NCI-H1436 treated with DMSO at 0.1 percent for 48 hours (cell line): ENCODE results near the gene DOCK7.
"Not testable (repeated sequence)": the region's sequence is repeated elsewhere in the genome, so short reads cannot be mapped to it uniquely, and the experiment has no call there.

Experiments
- DNase-seq: peaks from one replicate; lab custom pipeline; 2025; lab: John Stamatoyannopoulos, UW

Gene DOCK7

DNA sequence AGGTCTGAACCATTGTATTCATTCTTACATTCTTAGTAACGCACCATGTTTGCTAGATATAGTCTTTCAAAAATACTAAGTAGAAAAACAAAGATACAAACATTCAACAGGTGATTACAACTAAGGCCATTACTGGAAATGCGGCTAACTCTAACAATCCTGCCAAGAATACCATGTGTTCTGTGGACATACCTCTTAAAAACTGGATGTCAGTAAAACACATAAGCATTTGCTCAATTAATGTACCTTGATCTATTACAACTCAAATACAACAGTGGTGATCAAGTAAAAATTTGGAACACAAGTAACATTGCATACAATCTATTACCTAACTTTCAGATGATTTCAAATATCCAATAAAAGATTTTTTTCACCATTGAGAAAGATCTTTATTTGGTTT lies 75.4 kb downstream of the DOCK7 start:
- no peak for DNase-seq

DNA sequence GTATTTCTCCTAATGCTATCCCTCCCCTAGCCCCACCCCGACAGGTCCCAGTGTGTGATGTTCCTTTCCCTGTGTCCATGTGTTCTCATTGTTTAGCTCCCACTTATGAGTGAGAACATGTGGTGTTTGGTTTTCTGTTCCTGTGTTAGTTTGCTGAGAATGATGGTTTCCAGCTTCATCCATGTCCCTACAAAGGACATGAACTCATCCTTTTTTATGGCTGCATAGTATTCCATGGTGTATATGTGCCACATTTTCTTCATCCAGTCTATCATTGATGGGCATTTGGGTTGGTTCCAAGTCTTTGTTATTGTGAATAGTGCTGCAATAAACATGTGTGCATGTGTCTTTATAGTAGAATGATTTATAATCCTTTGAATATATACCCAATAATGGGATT lies 77.6 kb downstream of the DOCK7 start:
- DNase-seq, result not testable (repeated sequence)

DNA sequence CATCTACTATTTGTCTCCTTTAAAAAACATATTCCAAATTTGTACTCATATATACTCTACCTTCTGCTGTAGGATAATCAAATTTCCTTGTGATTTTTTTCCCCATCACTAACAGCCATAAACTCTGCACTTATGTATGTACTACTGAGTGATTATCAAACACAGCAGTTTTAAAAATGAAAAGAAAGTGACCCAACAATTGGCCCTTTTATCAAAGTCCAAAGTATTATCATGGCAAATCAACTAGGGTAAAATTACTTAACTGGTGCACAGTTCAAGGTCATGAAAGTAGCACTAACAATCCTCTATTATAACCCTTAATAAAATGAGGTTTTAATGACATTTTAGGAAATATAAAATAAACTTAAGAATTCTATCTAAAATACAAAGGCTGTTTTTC lies 79.3 kb downstream of the DOCK7 start:
- DNase-seq, result no peak

DNA sequence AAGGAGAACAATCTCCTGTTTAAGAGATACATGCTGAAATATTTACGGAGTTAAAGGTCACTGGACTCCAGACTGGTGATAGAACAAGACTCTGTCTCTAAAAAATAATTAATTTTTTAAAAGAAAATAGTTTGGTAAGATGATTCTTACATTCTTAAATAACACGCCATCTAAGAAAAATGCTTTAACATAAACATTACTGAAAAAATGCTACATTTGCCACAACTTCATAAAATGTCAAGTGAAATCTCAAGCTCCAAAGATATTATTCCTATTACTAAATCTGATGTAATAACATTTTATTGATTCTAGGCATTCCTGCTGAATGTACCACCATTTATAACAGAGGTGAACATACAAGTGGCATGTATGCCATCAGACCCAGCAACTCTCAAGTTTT lies 86.7 kb downstream of the DOCK7 start:
- DNase-seq, result no peak

DNA sequence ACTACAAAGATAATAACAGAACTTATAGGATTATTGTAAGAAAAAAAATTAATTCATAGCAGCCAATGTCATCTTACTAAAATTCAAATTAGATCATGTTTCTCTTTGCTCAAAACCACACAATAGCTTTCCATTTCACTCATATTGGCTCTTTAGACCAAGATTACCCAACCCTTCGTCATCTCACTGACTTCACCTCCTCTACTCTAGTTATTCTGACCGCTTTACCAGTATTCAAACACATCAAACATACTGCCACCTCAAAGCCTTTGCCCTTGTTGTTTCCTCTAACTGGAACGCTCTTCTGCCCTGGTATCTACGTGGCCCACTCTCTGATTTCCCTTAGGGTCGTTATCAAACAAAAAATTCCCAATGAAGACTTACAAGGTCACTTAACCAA lies 89.1 kb downstream of the DOCK7 start:
- DNase-seq, result no peak

DNA sequence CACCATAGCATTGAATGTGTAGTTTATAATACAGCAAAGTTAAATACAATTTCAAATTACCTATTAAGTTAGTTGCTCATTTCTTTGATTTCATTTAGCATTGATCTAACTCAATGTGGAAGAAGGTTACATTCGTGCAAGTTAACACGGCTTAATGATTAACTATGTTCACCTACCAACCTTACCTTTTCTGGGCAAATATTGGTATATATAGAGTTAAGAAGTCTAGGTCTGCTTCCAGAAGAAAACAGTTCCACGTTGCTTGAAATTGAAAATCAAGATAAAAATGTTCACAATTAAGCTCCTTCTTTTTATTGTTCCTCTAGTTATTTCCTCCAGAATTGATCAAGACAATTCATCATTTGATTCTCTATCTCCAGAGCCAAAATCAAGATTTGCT lies 90.9 kb downstream of the DOCK7 start, which contains the start of gene ANGPTL3:
Gene ANGPTL3, plus strand, starts transcription at position 240 of the 400 bp plus-strand sequence. Its CDS starts 47 bp downstream, at position 287.
- no peak for DNase-seq

DNA sequence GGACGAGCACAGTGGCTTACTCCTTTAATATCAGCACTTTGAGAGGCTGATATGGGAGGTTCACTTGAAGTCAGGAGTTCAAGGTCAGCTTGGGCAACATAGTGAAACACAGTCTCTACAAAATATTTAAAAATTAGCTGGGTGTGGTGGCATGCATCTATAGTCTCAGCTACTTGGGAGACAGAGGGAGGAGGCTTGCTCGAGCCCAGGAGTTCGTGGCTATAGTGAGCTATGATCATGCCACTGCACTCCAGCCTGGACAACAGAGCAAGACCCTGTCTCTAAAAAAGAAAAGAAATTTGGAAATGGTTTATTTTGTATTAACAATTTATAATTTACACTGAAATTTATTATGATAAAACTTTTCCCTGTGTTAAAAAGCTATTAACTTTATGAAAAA lies 92.5 kb downstream of the DOCK7 start:
- no peak for DNase-seq

DNA sequence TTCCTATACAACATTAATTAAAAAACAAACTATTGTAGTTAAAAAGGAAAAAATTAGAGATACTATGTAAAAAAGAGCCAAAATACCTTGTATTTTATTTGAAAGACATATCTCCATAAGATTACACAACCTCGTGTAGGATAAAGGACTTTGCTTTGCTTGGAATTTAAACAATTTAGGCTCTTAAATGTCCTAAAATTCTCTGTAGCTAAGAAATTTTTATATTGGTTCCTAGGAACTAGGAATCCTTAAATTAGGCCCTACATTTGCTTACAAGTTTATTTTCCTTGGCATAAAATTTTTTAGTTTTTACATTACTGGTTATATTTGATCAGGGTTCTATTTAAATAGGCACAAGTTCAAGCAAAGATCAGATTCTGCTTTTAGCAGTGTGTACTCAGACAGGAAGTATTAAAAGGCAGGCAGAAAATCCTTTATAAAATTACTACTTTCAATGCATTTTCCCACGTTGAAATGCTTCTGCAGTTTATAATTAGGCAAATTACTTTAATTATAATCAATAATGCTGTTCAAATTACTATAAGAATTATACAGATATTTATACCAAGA lies 94.3 kb downstream of the DOCK7 start:
- no peak for DNase-seq

DNA sequence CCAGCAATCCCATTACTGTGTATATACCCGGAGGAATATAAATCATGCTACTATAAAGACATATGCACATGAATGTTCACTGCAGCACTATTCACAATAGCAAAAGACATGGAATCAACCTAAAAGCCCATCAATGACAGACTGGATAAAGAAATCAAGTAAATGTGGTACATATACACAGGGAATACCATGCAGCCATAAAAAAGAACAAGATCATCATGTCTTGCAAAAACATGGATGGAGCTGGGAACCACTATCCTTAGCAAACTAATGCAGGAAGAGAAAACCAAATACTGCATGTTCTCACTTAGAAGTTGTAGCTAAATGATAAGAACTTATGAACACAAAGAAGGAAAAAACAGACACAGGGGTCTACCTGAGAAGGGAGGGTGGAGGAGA lies 97.2 kb downstream of the DOCK7 start:
- DNase-seq, result no peak

DNA sequence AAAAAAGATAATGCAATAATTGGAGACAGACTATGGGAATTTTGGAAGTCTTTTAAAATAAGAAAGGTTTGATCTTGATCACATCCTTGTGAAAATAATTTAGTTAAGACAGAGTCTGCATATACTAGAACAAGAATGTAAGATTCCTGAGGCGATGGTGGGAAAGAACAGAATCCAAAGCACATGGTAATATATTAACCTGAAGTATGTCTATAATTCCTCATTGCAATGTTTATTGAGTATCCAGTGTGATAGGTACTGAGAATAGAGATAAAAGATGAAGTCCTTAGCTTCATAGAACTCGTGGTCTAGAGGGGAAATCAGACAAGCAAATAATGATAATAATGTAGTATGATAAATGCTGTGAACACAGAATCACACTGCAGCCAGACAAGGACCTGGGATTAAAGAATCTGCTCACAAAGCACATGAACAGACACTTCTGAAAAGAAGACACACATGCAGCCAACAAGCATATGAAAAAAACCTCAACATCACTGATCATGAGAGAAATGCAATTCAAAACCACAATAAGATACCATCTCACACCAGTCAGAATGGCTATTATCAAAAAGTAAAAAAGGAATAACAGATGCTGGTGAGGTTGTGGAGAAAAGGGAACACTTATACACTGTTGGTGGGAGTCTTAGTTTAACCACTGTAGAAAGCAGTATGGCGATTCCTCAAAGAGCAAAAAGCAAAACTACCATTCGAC lies 97.8 kb downstream of the DOCK7 start:
- no peak for DNase-seq

DNA sequence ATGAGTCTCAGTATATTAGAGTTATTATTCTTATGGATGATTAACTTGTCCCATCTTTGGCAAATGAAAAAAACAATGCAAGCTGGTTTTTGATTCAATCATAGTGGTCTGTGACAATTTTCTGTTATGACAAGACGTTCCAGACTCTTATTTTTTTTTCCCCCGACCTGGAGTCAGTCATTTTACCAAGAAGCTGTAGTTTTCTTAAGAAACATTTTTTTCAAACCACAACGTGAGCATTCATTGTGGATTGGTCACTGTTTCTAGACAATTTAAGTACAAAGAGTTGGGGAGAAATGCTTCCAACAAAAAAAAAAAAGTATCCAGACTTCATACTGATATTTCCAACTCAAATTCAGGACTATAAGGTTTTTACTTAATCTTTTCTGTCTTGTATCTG lies 98.9 kb downstream of the DOCK7 start:
- DNase-seq, result no peak

DNA sequence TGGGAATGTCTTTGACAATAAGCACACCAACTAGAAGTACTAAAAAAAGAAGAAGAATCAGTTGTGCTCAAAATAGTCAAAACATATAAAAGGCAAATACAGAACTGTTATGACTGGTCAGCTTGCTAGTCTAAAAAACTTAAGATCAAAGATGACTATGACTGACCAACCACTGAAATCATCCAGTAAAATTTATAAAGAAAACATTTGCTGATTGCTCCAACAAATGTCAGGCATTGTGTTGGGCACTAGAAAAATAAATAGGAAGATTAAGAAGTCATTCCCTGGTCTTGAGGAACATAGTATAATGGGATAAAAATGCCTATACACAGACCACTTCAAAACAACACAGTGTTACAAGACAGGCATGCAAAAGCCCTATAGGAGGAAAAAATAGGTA lies 100.2 kb downstream of the DOCK7 start:
- no peak for DNase-seq

DNA sequence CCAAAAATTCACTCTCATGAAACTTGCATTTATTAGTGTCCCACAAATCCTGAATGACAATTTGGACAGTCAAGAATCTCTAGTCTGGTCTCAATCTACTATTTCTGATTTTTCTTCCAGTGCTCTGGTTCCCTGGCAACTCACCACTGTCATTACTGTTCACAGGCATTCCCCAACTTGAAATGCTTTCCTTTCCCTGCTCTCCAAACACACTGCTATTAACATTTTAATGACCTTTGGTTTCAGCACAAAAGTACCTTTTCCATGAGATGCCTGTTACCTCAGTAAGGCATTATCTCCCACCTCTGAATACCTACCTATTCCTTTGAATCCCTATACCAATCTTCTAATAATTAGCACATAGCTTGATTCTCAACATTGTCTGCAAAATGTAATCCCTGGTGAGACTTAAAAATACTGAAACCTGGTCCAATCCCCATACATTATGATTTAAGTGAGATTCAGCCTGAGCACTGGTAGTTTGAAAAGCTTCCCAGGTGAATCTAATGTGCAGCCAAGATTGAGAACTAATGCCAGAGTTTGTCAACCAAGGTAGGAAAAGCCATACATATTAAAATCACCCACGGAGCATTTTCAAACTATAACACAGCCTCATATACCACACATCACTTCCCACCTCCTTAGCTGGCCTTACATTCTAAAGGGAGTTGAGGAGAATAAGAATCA lies 102.6 kb downstream of the DOCK7 start:
- DNase-seq, result no peak

DNA sequence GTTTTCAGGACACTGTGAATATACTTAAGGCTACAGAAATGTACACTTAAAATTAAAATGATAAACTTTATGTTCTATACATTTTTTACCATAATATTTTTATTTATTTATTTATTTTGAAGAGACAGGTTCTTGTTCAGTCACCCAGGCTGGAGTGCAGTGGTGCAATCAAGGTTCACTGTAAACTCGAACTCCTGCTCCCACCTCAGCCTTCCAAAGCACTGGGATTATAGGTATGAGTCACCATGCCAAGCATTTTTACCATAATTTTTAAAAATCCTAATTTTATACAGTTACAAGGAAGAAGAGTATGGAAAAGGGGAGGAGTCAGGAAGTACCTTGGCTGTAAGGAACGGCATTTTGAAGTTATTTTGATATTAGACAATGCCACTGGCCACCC lies 114.5 kb downstream of the DOCK7 start:
- no peak for DNase-seq

DNA sequence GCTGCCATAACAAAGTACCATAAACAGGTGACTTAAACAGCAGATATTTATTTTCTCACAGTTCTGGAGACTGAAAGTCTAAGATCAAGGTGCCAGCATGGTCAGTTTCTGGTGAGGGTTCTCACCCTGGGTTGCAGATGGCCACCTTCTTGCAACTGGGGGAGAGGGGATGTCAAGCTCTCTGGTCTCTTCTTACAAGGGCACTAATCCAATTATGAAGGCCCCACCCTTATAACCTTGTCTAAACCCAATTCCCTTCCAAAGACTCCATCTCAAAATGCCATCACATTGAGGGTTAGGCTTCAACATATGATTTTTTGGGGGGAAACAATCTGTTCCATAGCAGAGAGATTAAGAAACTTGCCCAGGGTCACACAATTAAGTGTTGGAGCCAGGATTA lies 115.7 kb downstream of the DOCK7 start:
- no peak for DNase-seq

DNA sequence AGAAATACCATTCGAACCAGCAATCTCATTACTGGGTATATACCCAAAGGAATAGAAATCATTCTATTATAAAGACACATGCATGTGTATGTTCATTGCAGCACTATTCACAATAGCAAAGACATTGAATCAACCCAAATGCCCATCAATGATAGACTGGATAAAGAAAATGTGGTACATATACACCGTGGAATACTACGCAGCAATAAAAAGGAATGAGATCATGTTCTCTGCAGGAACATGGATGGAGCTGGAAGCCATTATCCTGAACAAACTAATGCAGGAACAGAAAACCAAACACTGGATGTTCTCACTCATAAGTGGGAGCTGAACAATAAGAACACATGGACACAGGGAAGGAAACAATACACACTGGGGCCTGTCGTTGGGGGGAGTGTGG lies 116.7 kb downstream of the DOCK7 start:
- not testable (repeated sequence) for DNase-seq

DNA sequence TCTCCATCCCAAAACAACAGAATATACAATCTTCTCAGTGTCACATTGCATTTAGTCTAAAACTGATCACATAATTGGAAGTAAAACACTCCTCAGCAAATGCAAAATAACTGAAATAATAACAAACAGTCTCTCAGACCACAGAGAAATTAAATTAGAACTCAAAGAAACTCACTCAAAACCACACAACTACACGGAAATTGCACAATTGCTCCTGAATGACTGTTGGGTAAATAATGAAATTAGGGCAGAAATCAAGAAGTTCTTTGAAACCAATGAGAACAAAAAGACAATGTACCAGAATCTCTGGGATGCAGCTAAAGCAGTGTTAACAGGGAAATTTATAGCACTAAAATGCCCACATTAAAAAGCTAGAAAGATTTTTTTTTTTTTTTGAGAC lies 120.3 kb downstream of the DOCK7 start:
- DNase-seq, result not testable (repeated sequence)

DNA sequence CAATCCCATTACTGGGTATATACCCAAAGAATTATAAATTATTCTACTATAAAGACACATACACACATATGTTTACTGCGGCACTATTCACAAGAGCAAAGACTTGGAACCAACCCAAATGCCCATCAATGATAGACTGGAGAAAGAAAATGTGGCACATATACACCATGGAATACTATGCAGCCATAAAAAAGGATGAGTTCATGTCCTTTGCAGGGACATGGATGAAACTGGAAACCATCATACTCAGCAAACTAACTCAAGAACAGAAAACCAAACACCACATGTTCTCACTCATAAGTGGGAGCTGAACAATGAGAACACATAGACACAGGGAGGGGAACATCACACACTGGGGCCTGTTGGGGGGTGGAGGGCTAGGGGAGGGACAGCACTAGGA lies 121.0 kb downstream of the DOCK7 start:
- not testable (repeated sequence) for DNase-seq

DNA sequence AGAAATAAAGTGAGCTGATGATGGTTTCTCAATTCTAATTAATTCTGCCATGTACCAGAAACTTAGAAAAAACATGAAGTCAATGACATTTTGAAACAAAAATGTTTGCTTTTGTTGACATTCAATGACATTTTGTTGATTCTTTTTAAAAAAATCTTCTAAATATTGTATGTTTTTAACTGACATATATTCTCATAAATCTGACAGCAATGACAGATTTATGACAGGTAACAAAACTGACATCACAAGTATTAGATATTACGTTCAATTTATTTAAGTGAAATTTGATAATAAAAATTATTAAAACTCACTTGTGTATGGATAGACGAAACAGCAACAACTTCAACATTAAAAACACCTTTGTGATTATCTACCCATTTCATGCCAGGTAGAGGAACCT lies 126.9 kb downstream of the DOCK7 start:
- no peak for DNase-seq

DNA sequence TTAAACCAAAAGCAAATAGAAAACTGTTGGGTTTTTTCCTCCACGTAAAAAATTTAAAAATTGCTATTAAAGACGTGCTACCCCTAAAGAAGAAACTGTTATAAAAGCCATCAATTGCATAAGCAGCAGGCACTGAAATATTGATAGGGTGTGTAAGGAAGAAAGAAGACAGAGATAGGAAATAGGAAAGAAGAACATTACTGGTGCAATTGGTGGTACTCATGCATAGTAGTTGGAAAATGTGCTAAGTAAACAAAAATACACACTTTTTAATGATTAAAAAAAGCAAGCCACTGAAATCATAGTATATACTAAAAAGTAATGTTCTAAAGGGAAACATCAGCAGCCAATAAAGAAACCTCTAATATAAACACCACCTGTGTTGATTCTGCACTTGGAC lies 143.6 kb downstream of the DOCK7 start:
- DNase-seq, result no peak

DNA sequence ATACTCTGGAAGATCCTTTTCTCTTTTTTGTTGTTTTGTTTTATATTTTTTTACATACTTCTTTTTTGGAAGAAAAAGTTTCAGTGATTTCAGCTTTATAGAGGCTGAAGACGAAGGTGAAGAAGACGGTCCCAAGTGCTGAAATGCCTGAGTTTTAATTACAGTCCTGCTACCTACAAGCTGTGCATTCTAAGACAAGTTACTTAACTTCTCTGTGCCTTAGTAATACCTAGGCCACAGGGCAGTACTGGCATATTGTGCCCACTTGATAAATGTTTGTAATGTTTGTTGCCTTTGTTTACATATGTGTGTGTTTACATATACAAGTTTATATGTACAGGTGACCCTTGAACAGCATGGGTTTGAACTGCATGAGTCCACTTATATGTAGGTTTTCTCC lies 147.1 kb downstream of the DOCK7 start:
- DNase-seq, result no peak

DNA sequence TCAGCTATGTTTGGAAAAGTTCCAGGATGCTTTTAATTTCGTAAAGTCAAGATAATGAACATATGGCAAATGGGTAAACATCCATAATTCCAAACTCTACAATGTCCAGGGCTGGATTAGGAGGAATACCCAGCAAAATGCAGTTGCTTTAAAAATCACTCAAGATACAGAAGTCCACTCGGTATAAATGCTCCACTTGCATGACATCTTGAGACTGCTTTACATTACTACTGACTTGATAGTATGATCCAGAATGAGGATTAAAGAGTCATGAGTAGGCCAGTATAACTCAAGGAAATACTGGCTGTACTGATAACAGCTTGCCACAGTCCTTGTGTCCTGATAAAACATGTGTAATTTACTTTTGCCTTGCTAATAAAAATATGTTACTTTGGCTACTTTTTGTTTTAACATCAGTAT lies 149.1 kb downstream of the DOCK7 start:
- no peak for DNase-seq

DNA sequence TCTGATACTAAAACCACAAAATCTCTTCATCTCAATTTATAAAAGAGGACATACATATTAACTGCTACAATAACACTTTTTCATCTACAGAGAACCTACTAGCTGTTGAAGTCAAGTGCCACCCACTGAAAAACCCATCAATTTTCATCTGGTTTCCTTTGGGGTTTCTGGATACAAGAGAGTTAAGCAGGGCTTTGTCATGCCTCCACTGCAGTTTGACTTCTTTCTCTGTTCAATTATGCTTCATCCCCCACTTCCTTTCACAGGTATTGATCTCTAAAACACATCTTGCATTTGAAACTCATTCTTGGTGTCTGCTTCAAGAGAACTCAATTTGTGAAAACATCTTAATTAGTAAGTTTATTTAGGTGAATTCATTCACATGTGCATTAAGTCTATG lies 151.3 kb downstream of the DOCK7 start:
- no peak for DNase-seq
